B cell (primary cell): ENCODE data around the gene PLCD1. TPM values are rescaled to one million over a fixed set of nuclear protein-coding genes. Genes with fewer than 3 reads are reported as not detected.

Experiments
- ATAC-seq: fragments of 200-7000 bp; cut with Tn5 transposase; one replicate; pipeline ENCODE4 v1.10.0; 2021; ENCODE audit warnings: low read depth, mild to moderate bottlenecking, moderate number of reproducible peaks, moderate library complexity
- CTCF ChIA-PET: fragments of 350-600 bp; sonication (Branson Sonifier 250); formaldehyde crosslinking; loops from one replicate; lab custom pipeline; 2021; ENCODE audit warnings: antibody characterized with exemption, inconsistent platforms; lab: Charles Lee
- POLR2A ChIA-PET: fragments of 350-600 bp; sonication (Branson Sonifier 250); formaldehyde crosslinking; loops from one replicate; lab custom pipeline; 2021; ENCODE audit warnings: antibody characterized with exemption; lab: Charles Lee
- DNase-seq: peaks from one replicate; pipeline ENCODE4 v3.0.0; 2013
- H2AFZ ChIP-seq: 2 replicates; pipeline ENCODE4 v1.6.1; 2012; ENCODE audit warnings: mild to moderate bottlenecking, low read depth, low read length; ENCODE audit not compliant: insufficient read depth, poor library complexity, severe bottlenecking
- H3K27ac ChIP-seq, 2 donors: 1 replicate in 1 of 2; 2 replicates in 1 of 2; pipeline ENCODE4 v1.5.1; 2012 to 2013; ENCODE audit warnings: low read length in 2 of 2, mild to moderate bottlenecking in 2 of 2, moderate library complexity in 1 of 2
- H3K27me3 ChIP-seq, 4 experiments: fragments of 200-600 bp in 1 of 4; sonication (generic) in 1 of 4; replicated peaks in 1 of 4; 1 replicate in 2 of 4; 2 replicates in 2 of 4; pipeline versions ENCODE4 v1.6.1 to v1.7.0; 2013 to 2016; ENCODE audit warnings: low read length in 3 of 4, mild to moderate bottlenecking in 2 of 4, mixed read lengths in 1 of 4, moderate library complexity in 1 of 4; ENCODE audit not compliant: insufficient read depth in 4 of 4, control insufficient read depth in 3 of 4; ENCODE audit errors: control extremely low read depth in 1 of 4
- H3K36me3 ChIP-seq, 2 experiments: replicated peaks in 1 of 2; 1 replicate in 1 of 2; 2 replicates in 1 of 2; pipeline versions ENCODE4 v1.6.1 to v1.7.1; 2013; ENCODE audit warnings: low read length in 1 of 2; ENCODE audit not compliant: insufficient read depth in 2 of 2, control insufficient read depth in 1 of 2; ENCODE audit errors: control extremely low read depth in 1 of 2, extremely low read depth in 1 of 2
- H3K4me1 ChIP-seq, 2 donors: fragments of 200-600 bp in 1 of 2; sonication (generic) in 1 of 2; 1 replicate in 1 of 2; 2 replicates in 1 of 2; pipeline versions ENCODE4 v1.5.1 to v1.6.1; 2013 to 2017; ENCODE audit warnings: low read length in 2 of 2; ENCODE audit not compliant: control insufficient read depth in 2 of 2, insufficient read depth in 2 of 2
- H3K4me2 ChIP-seq: replicated peaks from 2 replicates; pipeline ENCODE3; 2012; ENCODE audit warnings: mild to moderate bottlenecking, low read depth, low read length; ENCODE audit not compliant: poor library complexity, severe bottlenecking
- H3K4me3 ChIP-seq, 5 experiments: fragments of 200-600 bp in 1 of 5; sonication (generic) in 1 of 5; 1 replicate in 3 of 5; 2 replicates in 2 of 5; pipeline versions ENCODE4 v1.5.1 to v1.7.0; 2011 to 2016; ENCODE audit warnings: low read length in 4 of 5, mild to moderate bottlenecking in 4 of 5, low read depth in 2 of 5, control low read depth in 1 of 5, moderate library complexity in 1 of 5; ENCODE audit not compliant: insufficient read depth in 1 of 5; ENCODE audit errors: control extremely low read depth in 1 of 5, extremely low read depth in 1 of 5
- H3K79me2 ChIP-seq: fragments of 200-600 bp; sonication (generic); one replicate; pipeline ENCODE4 v1.6.0; 2016; ENCODE audit warnings: low read length; ENCODE audit not compliant: control insufficient read depth, insufficient read depth
- H3K9ac ChIP-seq: fragments of 200-600 bp; sonication (generic); 2 replicates; pipeline ENCODE4 v1.6.1; 2017; ENCODE audit warnings: mild to moderate bottlenecking, low read length, moderate library complexity
- H3K9me3 ChIP-seq, 3 donors: one replicate each; pipeline versions ENCODE4 v1.6.1 to v1.7.1; 2013; ENCODE audit warnings: low read length in 2 of 3; ENCODE audit not compliant: control insufficient read depth in 2 of 3, insufficient read depth in 1 of 3; ENCODE audit errors: control extremely low read depth in 1 of 3
- H4K20me1 ChIP-seq: 2 replicates; pipeline ENCODE4 v1.6.0; 2012; ENCODE audit warnings: mild to moderate bottlenecking, low read length; ENCODE audit not compliant: insufficient read depth, control insufficient read depth, poor library complexity, severe bottlenecking
- H3K27ac Mint-ChIP-seq: one replicate; pipeline ENCODE4 v1.8.0; 2021; ENCODE audit warnings: mixed read lengths
- H3K27me3 Mint-ChIP-seq: one replicate; pipeline ENCODE4 v1.8.0; 2021; ENCODE audit warnings: mixed read lengths
- H3K4me1 Mint-ChIP-seq: one replicate; pipeline ENCODE4 v1.8.0; 2021; ENCODE audit warnings: mixed read lengths
- H3K4me3 Mint-ChIP-seq: one replicate; pipeline ENCODE4 v1.8.0; 2021; ENCODE audit warnings: mixed read lengths
- H3K9me3 Mint-ChIP-seq: one replicate; pipeline ENCODE4 v1.8.0; 2022; ENCODE audit warnings: mixed read lengths; ENCODE audit not compliant: insufficient read depth
- EZH2 ChIP-seq: IDR thresholded peaks from 2 replicates; pipeline ENCODE4 v1.6.1; 2012; ENCODE audit warnings: borderline replicate concordance, low read depth, mild to moderate bottlenecking, moderate library complexity, low read length; ENCODE audit not compliant: insufficient read depth, poor library complexity, severe bottlenecking
- WGBS: methylation state at CpG from one replicate; pipeline ENCODE4 v1.1.5; 2013; ENCODE audit warnings: missing lambda C conversion rate; ENCODE audit not compliant: insufficient coverage; 5-methylcytosine and 5-hydroxymethylcytosine counted together
- intact Hi-C: fragments of 100-400 bp; cut with micrococcal nuclease; formaldehyde crosslinking; loops from one replicate; pipeline ENCODE4 v1.10.0; 2022
- polyA plus RNA-seq: library from polyadenylated mRNA; depleted of rRNA; stranded (reverse); fragments of >200 nt; gene quantifications from 2 replicates; pipeline ENCODE4 v1.2.3, GENCODE V29; 2012
- total RNA-seq, 2 donors: library from RNA; stranded (reverse); fragments of 120-200 nt in 1 of 2; gene quantifications; 1 replicate in 1 of 2; 2 replicates in 1 of 2; pipeline versions ENCODE4 v1.2.3 to v1.2.4, GENCODE V29; 2013 to 2022
- TF ChIP-seq, protein P1 (sequence below): fragments of 200-600 bp; IDR thresholded peaks from one replicate; pipeline ENCODE4 v1.8.0; 2022; ENCODE audit warnings: antibody characterized with exemption, mild to moderate bottlenecking

The PLCD1 gene
- total and polyA plus RNA-seq, 2 donors (not counting 1 experiment from before 2014, with no cell fraction given), result 5.8 to 10.1 TPM

DNA sequence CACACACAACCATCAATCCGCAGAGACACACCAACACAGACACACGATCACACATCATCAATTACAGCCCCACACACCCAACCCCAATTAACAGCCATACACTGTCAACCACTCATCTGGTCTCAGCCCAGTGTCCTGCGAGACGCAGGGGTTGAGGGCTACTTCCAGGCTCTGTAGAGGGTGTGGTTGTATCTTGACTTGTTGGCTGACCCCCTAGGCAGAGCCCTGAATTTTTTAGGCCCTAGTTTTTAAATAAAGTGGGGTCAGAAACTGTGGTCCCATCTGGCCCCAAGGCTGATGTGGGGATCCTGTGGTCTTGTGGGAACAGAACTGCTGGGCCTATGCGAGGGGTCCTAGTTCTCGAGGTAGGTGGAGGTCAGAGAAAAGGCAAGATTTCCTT, 29.6 kb downstream of the PLCD1 start:
- no peak overlapping the region for H3K9ac ChIP-seq
- CTCF ChIA-PET, result no interaction called here
- POLR2A ChIA-PET, result no interaction called here
- Mint-ChIP-seq H3K9me3 (no peaks in the 10 kb centered on the region), H3K27me3 (no peaks in the 10 kb centered on the region), H3K4me3 (peak overlapping the region; percentile 75), H3K27ac (peak overlapping the region; percentile 75), H3K4me1 (peaks cover 44% of the 10 kb centered on the region)
- H3K27ac ChIP-seq, result no peak overlapping the region
- no peak overlapping the region for H2AFZ ChIP-seq
- ATAC-seq (no peak), DNase-seq (no peak)
- no peak for TF ChIP-seq EZH2
- TF ChIP-seq, protein P1, sequence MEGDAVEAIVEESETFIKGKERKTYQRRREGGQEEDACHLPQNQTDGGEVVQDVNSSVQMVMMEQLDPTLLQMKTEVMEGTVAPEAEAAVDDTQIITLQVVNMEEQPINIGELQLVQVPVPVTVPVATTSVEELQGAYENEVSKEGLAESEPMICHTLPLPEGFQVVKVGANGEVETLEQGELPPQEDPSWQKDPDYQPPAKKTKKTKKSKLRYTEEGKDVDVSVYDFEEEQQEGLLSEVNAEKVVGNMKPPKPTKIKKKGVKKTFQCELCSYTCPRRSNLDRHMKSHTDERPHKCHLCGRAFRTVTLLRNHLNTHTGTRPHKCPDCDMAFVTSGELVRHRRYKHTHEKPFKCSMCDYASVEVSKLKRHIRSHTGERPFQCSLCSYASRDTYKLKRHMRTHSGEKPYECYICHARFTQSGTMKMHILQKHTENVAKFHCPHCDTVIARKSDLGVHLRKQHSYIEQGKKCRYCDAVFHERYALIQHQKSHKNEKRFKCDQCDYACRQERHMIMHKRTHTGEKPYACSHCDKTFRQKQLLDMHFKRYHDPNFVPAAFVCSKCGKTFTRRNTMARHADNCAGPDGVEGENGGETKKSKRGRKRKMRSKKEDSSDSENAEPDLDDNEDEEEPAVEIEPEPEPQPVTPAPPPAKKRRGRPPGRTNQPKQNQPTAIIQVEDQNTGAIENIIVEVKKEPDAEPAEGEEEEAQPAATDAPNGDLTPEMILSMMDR, result no peak
- peaks cover 12% of the 10 kb centered on the region for H3K79me2 ChIP-seq
- peaks cover 0 to 9% (median 0%) of the 10 kb centered on the region in 3 donors for H3K9me3 ChIP-seq
- peaks cover 0 to 30% of the 10 kb centered on the region in 2 experiments for H3K36me3 ChIP-seq
- WGBS, result 93% methylated on average over 3 of the region's 6 CpGs
- H3K4me3 ChIP-seq, result no peak overlapping the region
- intact Hi-C loops, result no loop called here
- H3K4me1 ChIP-seq, result peaks cover 18 to 30% of the 10 kb centered on the region in 2 donors
- no peaks in the 10 kb centered on the region for H3K27me3 ChIP-seq
- H3K4me2 ChIP-seq, result no peak overlapping the region
- H4K20me1 ChIP-seq, result no peaks in the 10 kb centered on the region

DNA sequence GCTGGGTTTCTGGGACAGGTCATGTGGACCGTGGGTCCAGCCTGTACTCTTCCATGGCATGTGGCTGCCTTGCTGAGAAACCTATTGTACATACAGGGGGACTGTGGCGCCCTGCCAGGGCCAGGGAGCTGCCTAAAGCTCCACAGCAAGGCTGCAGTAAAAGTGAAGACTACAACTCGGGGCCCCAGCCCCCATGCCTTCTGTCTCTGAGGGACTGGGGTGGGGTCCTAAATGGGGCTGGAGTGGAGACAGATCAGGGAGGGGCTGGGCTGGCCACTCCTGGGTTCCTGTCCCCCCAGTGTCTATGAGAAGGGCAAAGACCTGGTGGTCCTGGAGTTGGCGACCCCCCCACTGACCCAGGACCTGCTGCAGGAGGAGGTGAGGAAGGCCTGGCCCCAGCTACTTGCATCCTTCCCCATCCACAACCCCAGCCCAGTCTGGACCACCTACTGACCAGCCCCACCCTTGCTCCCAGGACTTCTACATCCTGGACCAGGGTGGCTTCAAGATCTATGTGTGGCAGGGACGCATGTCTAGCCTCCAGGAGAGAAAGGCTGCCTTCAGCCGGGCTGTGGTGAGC, 31.6 kb downstream of the PLCD1 start:
- Histone ChIP-seq H3K9me3 (peaks cover 0 to 9% (median 0%) of the 10 kb centered on the region in 3 donors), H3K27me3 (no peaks in the 10 kb centered on the region), H2AFZ (peak overlapping the region; percentile 82), H3K9ac (peak overlapping the region; percentile 66), H4K20me1 (no peaks in the 10 kb centered on the region), H3K36me3 (peaks cover 0 to 29% of the 10 kb centered on the region in 2 experiments), H3K4me2 (peak overlapping the region; percentile 94), H3K79me2 (peaks cover 12% of the 10 kb centered on the region), H3K4me1 (peaks cover 27 to 44% of the 10 kb centered on the region in 2 donors), H3K27ac (peak overlapping the region; percentile 92 to 93), H3K4me3 (peak overlapping the region in 1 of 5 experiments; percentile 60)
- intact Hi-C loops, result no loop called here
- ATAC-seq (no peak), DNase-seq (no peak)
- peak overlapping the region; percentile 23 for H3K4me3 Mint-ChIP-seq
- H3K27me3 Mint-ChIP-seq, result no peaks in the 10 kb centered on the region
- H3K9me3 Mint-ChIP-seq, result no peaks in the 10 kb centered on the region
- POLR2A ChIA-PET, result no interaction called here
- 92% methylated on average over 6 of the region's 6 CpGs for WGBS
- H3K4me1 Mint-ChIP-seq, result peaks cover 51% of the 10 kb centered on the region
- CTCF ChIA-PET, result interaction anchor here (1.3 to 2.3 kb wide), 3 partner anchors 23 to 482 kb away, joined by 5 to 14 read pairs (median 5); partner anchors contain the start of gene ACAA1
- peak overlapping the region; percentile 96 for H3K27ac Mint-ChIP-seq
- TF ChIP-seq, protein P1, result no peak
- TF ChIP-seq EZH2, result no peak
